ENCODE results near the gene MPV17L.
"Not testable (repeated sequence)": the region's sequence is repeated elsewhere in the genome, so short reads cannot be mapped to it uniquely, and the experiment has no call there.

Gene MPV17L

GRCh38 chr16:15415511-15415985, 20.0 kb downstream of the MPV17L start:
- no peak for DNase-seq

GRCh38 chr16:15417197-15417596, 21.6 kb downstream of the MPV17L start:
- DNase-seq, result no peak

GRCh38 chr16:15418206-15418605, 22.7 kb downstream of the MPV17L start:
- no peak for DNase-seq

GRCh38 chr16:15421696-15422095, 26.1 kb downstream of the MPV17L start:
- not testable (repeated sequence) for DNase-seq

GRCh38 chr16:15422222-15422621, 26.7 kb downstream of the MPV17L start:
- no peak for DNase-seq

GRCh38 chr16:15425861-15426260, 30.3 kb downstream of the MPV17L start:
- DNase-seq, result no peak

- no peak for DNase-seq
Observed at GRCh38 chr16:15426796-15427195, 31.2 kb downstream of the MPV17L start.

- peak; percentile 25 for DNase-seq
Observed at GRCh38 chr16:15427648-15428239, 32.2 kb downstream of the MPV17L start.

- DNase-seq, result not testable (repeated sequence)
Observed at GRCh38 chr16:15430884-15431283, 35.3 kb downstream of the MPV17L start.

- no peak for DNase-seq
Observed at GRCh38 chr16:15434079-15434424, 38.5 kb downstream of the MPV17L start.

- DNase-seq, result no peak
Observed at GRCh38 chr16:15434425-15435215, 39.1 kb downstream of the MPV17L start, which contains the start of gene BMERB1. BMERB1 (plus strand) TSS chr16:15434588; CDS start chr16:15434654, 66 bp downstream.

GRCh38 chr16:15435216-15435864, 39.8 kb downstream of the MPV17L start:
- no peak for DNase-seq

- no peak for DNase-seq
Observed at GRCh38 chr16:15439102-15439501, 43.5 kb downstream of the MPV17L start.

- no peak for DNase-seq
Observed at GRCh38 chr16:15439521-15439920, 44.0 kb downstream of the MPV17L start.

GRCh38 chr16:15440852-15441251, 45.3 kb downstream of the MPV17L start:
- DNase-seq, result no peak

GRCh38 chr16:15442140-15442539, 46.6 kb downstream of the MPV17L start:
- not testable (repeated sequence) for DNase-seq

- DNase-seq, result no peak
Observed at GRCh38 chr16:15443753-15444152, 48.2 kb downstream of the MPV17L start.

- DNase-seq, result no peak
Observed at GRCh38 chr16:15444264-15444663, 48.7 kb downstream of the MPV17L start.

- DNase-seq, result no peak
Observed at GRCh38 chr16:15445450-15445849, 49.9 kb downstream of the MPV17L start.

- no peak for DNase-seq
Observed at GRCh38 chr16:15446901-15447300, 51.3 kb downstream of the MPV17L start.

GRCh38 chr16:15450624-15451023, 55.1 kb downstream of the MPV17L start:
- DNase-seq, result no peak

- no peak for DNase-seq
Observed at GRCh38 chr16:15451098-15451731, 55.7 kb downstream of the MPV17L start.

- no peak for DNase-seq
Observed at GRCh38 chr16:15452246-15452855, 56.8 kb downstream of the MPV17L start.
